ENCODE data around the gene IKZF3. TPM values are rescaled to one million over a fixed set of nuclear protein-coding genes. Genes with fewer than 3 reads are reported as not detected.

IKZF3 gene
- total RNA-seq, 1 donor from 2014 or later = 220 TPM

- no peak for TF ChIP-seq CTCF (IDR thresholded peaks at IDR 0.05)
- H3K9me3 Mint-ChIP-seq = no peaks in the 10 kb centered on the region
- peaks cover 96% of the 10 kb centered on the region for H3K4me1 Mint-ChIP-seq
- H3K36me3 Mint-ChIP-seq (ENCODE audit: low read depth) = peaks cover 79% of the 10 kb centered on the region
- peak overlapping the region; percentile 96 for H3K27ac Mint-ChIP-seq
- POLR2A ChIA-PET = interaction anchor here (0.6 to 13.9 kb wide), 12 partner anchors 8 to 330 kb away, joined by 4 to 308 read pairs (median 9); partner anchors contain the start of genes IKZF3 and PSMD3
- CTCF ChIA-PET = interaction anchor here (0.7 to 1.1 kb wide), 3 partner anchors 19 to 205 kb away, joined by 3 to 6 read pairs (median 3); partner anchors contain the start of genes IKZF3 and PSMD3
- H3K4me3 Mint-ChIP-seq = peak overlapping the region; percentile 88
- no peak for DNase-seq
- intact Hi-C loops (cut with micrococcal nuclease) = loop anchor here (1.0 kb wide), 1 partner anchor 21 kb away; no protein-coding TSS in a partner anchor
- H3K27me3 Mint-ChIP-seq = no peaks in the 10 kb centered on the region
- peak; percentile 42 for ATAC-seq (ENCODE audit: low read depth)
Observed at GRCh38 chr17:39775031-39775430, 89.1 kb downstream of the IKZF3 start.

- ChIA-PET POLR2A (interaction anchor here (0.6 to 13.9 kb wide), 6 partner anchors 9 to 215 kb away, joined by 3 to 308 read pairs (median 8); no protein-coding TSS in a partner anchor), CTCF (no interaction called here)
- peak overlapping the region; percentile 96 for H3K27ac Mint-ChIP-seq
- intact Hi-C loops (cut with micrococcal nuclease) = loop anchor here (5.0 kb wide), 1 partner anchor 73 kb away; no protein-coding TSS in a partner anchor
- H3K36me3 Mint-ChIP-seq (ENCODE audit: low read depth) = peaks cover 86% of the 10 kb centered on the region
- no peak for TF ChIP-seq CTCF (IDR thresholded peaks at IDR 0.05)
- ATAC-seq (ENCODE audit: low read depth) (no peak), DNase-seq (no peak)
- no peaks in the 10 kb centered on the region for H3K9me3 Mint-ChIP-seq
- no peaks in the 10 kb centered on the region for H3K27me3 Mint-ChIP-seq
- peak overlapping the region; percentile 75 for H3K4me3 Mint-ChIP-seq
- H3K4me1 Mint-ChIP-seq = peaks cover 100% of the 10 kb centered on the region
Observed at GRCh38 chr17:39774047-39774446, 90.1 kb downstream of the IKZF3 start.

GRCh38 chr17:39772987-39773934 lies 90.9 kb downstream of the IKZF3 start:
- Mint-ChIP-seq H3K27ac (peak overlapping the region; percentile 96), H3K4me3 (peak overlapping the region; percentile 59), H3K36me3 (ENCODE audit: low read depth) (peaks cover 90% of the 10 kb centered on the region), H3K27me3 (no peaks in the 10 kb centered on the region), H3K9me3 (no peaks in the 10 kb centered on the region), H3K4me1 (peaks cover 100% of the 10 kb centered on the region)
- intact Hi-C loops (cut with micrococcal nuclease) = loop anchor here (5.0 kb wide), 1 partner anchor 74 kb away; no protein-coding TSS in a partner anchor
- TF ChIP-seq CTCF (IDR thresholded peaks at IDR 0.05) = no peak
- ChIA-PET CTCF (interaction anchor here (1.0 kb wide), 1 partner anchor 18 kb away, joined by 3 read pairs; no protein-coding TSS in a partner anchor), POLR2A (interaction anchor here (0.6 to 13.9 kb wide), 7 partner anchors 10 to 214 kb away, joined by 3 to 308 read pairs (median 5); no protein-coding TSS in a partner anchor)
- ATAC-seq (ENCODE audit: low read depth) (no peak), DNase-seq (no peak)

- H3K36me3 Mint-ChIP-seq (ENCODE audit: low read depth) = peaks cover 90% of the 10 kb centered on the region
- peak overlapping the region; percentile 96 for H3K27ac Mint-ChIP-seq
- H3K4me3 Mint-ChIP-seq = peak overlapping the region; percentile 59
- ATAC-seq (ENCODE audit: low read depth) (no peak), DNase-seq (no peak)
- H3K27me3 Mint-ChIP-seq = no peaks in the 10 kb centered on the region
- intact Hi-C loops (cut with micrococcal nuclease) = loop anchor here (5.0 kb wide), 1 partner anchor 75 kb away; no protein-coding TSS in a partner anchor
- ChIA-PET CTCF (interaction anchor here (1.0 kb wide), 1 partner anchor 17 kb away, joined by 3 read pairs; no protein-coding TSS in a partner anchor), POLR2A (interaction anchor here (0.7 to 2.4 kb wide), 5 partner anchors 10 to 91 kb away, joined by 3 to 22 read pairs (median 5); no protein-coding TSS in a partner anchor)
- H3K4me1 Mint-ChIP-seq = peaks cover 99% of the 10 kb centered on the region
- TF ChIP-seq CTCF (IDR thresholded peaks at IDR 0.05) = no peak
- H3K9me3 Mint-ChIP-seq = no peaks in the 10 kb centered on the region
Observed at GRCh38 chr17:39772415-39772814, 91.7 kb downstream of the IKZF3 start.

Data from activated B cell treated with CpG ODN at 0.5 μM for 24 hours (primary cell).